Activated T-helper 2 cell treated with anti-CD3 and anti-CD28 coated beads, Interferon-gamma antibody, Interleukin-2, Interleukin-4, amounts not matched to agents 10 μg/mL and 5 μg/mL and 100 μg/mL, durations not matched to agents 14 hours and 24 hours and 36 hours (primary cell): ENCODE data around the gene KDR. TPM values are rescaled to one million over a fixed set of nuclear protein-coding genes. Genes with fewer than 3 reads are reported as not detected.

Source experiments
- DNase-seq: peaks from one replicate; pipeline ENCODE4 v3.0.0; 2021; ENCODE audit warnings: low spot score
- H3K27ac Mint-ChIP-seq: one replicate; pipeline ENCODE4 v1.8.0; 2021; ENCODE audit warnings: mixed read lengths
- H3K27me3 Mint-ChIP-seq: one replicate; pipeline ENCODE4 v1.8.0; 2021; ENCODE audit warnings: low read depth, mixed read lengths
- H3K36me3 Mint-ChIP-seq: one replicate; pipeline ENCODE4 v1.8.0; 2021; ENCODE audit warnings: low read depth, mixed read lengths
- H3K4me1 Mint-ChIP-seq: one replicate; pipeline ENCODE4 v1.8.0; 2021; ENCODE audit warnings: low read depth, mixed read lengths
- H3K4me3 Mint-ChIP-seq: one replicate; pipeline ENCODE4 v1.8.0; 2021; ENCODE audit warnings: low read depth, mild to moderate bottlenecking, moderate library complexity, mixed read lengths
- H3K9me3 Mint-ChIP-seq: one replicate; pipeline ENCODE4 v1.8.0; 2021; ENCODE audit warnings: mixed read lengths
- intact Hi-C: fragments of 100-400 bp; cut with micrococcal nuclease; formaldehyde crosslinking; loops from one replicate; pipeline ENCODE4 v1.15.1; 2023
- total RNA-seq: library from RNA; stranded (reverse); gene quantifications from 2 replicates; pipeline ENCODE4 v1.2.3, GENCODE V29; 2022

Gene KDR
- total RNA-seq, 1 donor from 2014 or later, result not detected

- H3K27ac Mint-ChIP-seq, result no peak overlapping the region
- H3K4me1 Mint-ChIP-seq, result no peaks in the 10 kb centered on the region
- intact Hi-C loops, result no loop called here
- DNase-seq, result no peak
- no peaks in the 10 kb centered on the region for H3K9me3 Mint-ChIP-seq
- no peak overlapping the region for H3K4me3 Mint-ChIP-seq
- H3K27me3 Mint-ChIP-seq, result no peaks in the 10 kb centered on the region
- H3K36me3 Mint-ChIP-seq, result no peaks in the 10 kb centered on the region
These were observed 56.9 kb downstream of the KDR start for GRCh38 chr4:55068522-55068921.

- H3K4me3 Mint-ChIP-seq, result no peak overlapping the region
- peaks cover 4% of the 10 kb centered on the region for H3K9me3 Mint-ChIP-seq
- H3K27ac Mint-ChIP-seq, result no peak overlapping the region
- no peaks in the 10 kb centered on the region for H3K36me3 Mint-ChIP-seq
- no peaks in the 10 kb centered on the region for H3K27me3 Mint-ChIP-seq
- intact Hi-C loops, result no loop called here
- H3K4me1 Mint-ChIP-seq, result no peaks in the 10 kb centered on the region
- DNase-seq, result no peak
These were observed 59.4 kb downstream of the KDR start for GRCh38 chr4:55066018-55066417.

- H3K4me1 Mint-ChIP-seq, result no peaks in the 10 kb centered on the region
These were observed 69.9 kb downstream of the KDR start for GRCh38 chr4:55055529-55055928.

GRCh38 chr4:55051532-55051931 lies 73.9 kb downstream of the KDR start:
- intact Hi-C loops, result no loop called here
- no peaks in the 10 kb centered on the region for H3K4me1 Mint-ChIP-seq
- no peak overlapping the region for H3K4me3 Mint-ChIP-seq
- DNase-seq, result no peak
- no peaks in the 10 kb centered on the region for H3K9me3 Mint-ChIP-seq
- H3K27me3 Mint-ChIP-seq, result no peaks in the 10 kb centered on the region
- H3K36me3 Mint-ChIP-seq, result no peaks in the 10 kb centered on the region
- H3K27ac Mint-ChIP-seq, result no peak overlapping the region

More at GRCh38 chr4:55055529-55055928, 69.9 kb downstream of the KDR start:
- H3K27ac Mint-ChIP-seq, result no peak overlapping the region
- no peaks in the 10 kb centered on the region for H3K9me3 Mint-ChIP-seq
- intact Hi-C loops, result no loop called here
- no peaks in the 10 kb centered on the region for H3K36me3 Mint-ChIP-seq
- no peak for DNase-seq
- no peaks in the 10 kb centered on the region for H3K27me3 Mint-ChIP-seq
- no peak overlapping the region for H3K4me3 Mint-ChIP-seq

GRCh38 chr4:55050418-55050950 lies 74.9 kb downstream of the KDR start:
- Mint-ChIP-seq H3K4me1 (no peaks in the 10 kb centered on the region), H3K36me3 (no peaks in the 10 kb centered on the region), H3K27me3 (no peaks in the 10 kb centered on the region), H3K9me3 (no peaks in the 10 kb centered on the region), H3K27ac (no peak overlapping the region), H3K4me3 (no peak overlapping the region)
- intact Hi-C loops, result no loop called here
- DNase-seq, result no peak

- no peak for DNase-seq
These were observed 87.1 kb downstream of the KDR start for GRCh38 chr4:55038176-55038890.

GRCh38 chr4:55037728-55038127 lies 87.7 kb downstream of the KDR start:
- H3K4me1 Mint-ChIP-seq, result no peaks in the 10 kb centered on the region
- no peak for DNase-seq
- intact Hi-C loops, result no loop called here
- H3K4me3 Mint-ChIP-seq, result no peak overlapping the region
- H3K27me3 Mint-ChIP-seq, result no peaks in the 10 kb centered on the region
- no peaks in the 10 kb centered on the region for H3K36me3 Mint-ChIP-seq
- no peak overlapping the region for H3K27ac Mint-ChIP-seq
- H3K9me3 Mint-ChIP-seq, result peaks cover 6% of the 10 kb centered on the region

More at GRCh38 chr4:55038176-55038890, 87.1 kb downstream of the KDR start:
- Mint-ChIP-seq H3K27ac (no peak overlapping the region), H3K9me3 (peaks cover 6% of the 10 kb centered on the region), H3K36me3 (no peaks in the 10 kb centered on the region), H3K4me1 (no peaks in the 10 kb centered on the region), H3K4me3 (no peak overlapping the region), H3K27me3 (no peaks in the 10 kb centered on the region)
- intact Hi-C loops, result no loop called here

- no peaks in the 10 kb centered on the region for H3K27me3 Mint-ChIP-seq
- no peak overlapping the region for H3K27ac Mint-ChIP-seq
- no peak overlapping the region for H3K4me3 Mint-ChIP-seq
- no peak for DNase-seq
- H3K36me3 Mint-ChIP-seq, result no peaks in the 10 kb centered on the region
- H3K4me1 Mint-ChIP-seq, result no peaks in the 10 kb centered on the region
- intact Hi-C loops, result no loop called here
- no peaks in the 10 kb centered on the region for H3K9me3 Mint-ChIP-seq
These were observed 89.0 kb downstream of the KDR start for GRCh38 chr4:55036405-55036804.

- Mint-ChIP-seq H3K4me3 (no peak overlapping the region), H3K27me3 (no peaks in the 10 kb centered on the region), H3K9me3 (no peaks in the 10 kb centered on the region), H3K4me1 (no peaks in the 10 kb centered on the region), H3K27ac (no peak overlapping the region), H3K36me3 (no peaks in the 10 kb centered on the region)
- intact Hi-C loops, result no loop called here
- no peak for DNase-seq
These were observed 89.5 kb downstream of the KDR start for GRCh38 chr4:55035892-55036291.

DNA sequence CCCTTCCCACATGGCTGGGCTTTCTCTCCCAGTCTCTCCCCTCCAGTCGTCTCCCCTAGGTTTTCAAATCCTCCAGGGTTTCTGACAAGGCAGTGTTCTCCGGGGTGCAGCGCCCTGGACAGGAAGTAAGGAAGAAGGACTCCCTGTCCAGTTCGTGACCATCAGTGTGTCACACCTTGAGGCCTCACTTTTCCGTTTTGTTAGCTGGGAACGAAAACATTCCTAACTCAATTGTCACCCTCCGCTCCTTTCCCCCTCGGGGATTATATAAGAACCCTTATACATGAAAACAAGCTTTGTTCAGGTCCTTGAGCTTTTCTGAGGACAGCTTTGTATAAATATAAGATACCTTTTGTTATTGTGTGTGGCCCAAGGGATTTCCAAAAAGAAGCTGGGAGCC lies 92.1 kb downstream of the KDR start:
- no peaks in the 10 kb centered on the region for H3K36me3 Mint-ChIP-seq
- no peak overlapping the region for H3K4me3 Mint-ChIP-seq
- H3K9me3 Mint-ChIP-seq, result no peaks in the 10 kb centered on the region
- no peak overlapping the region for H3K27ac Mint-ChIP-seq
- no peaks in the 10 kb centered on the region for H3K4me1 Mint-ChIP-seq
- no peak for DNase-seq
- H3K27me3 Mint-ChIP-seq, result no peaks in the 10 kb centered on the region
- intact Hi-C loops, result no loop called here

- intact Hi-C loops, result no loop called here
- no peak overlapping the region for H3K27ac Mint-ChIP-seq
- H3K9me3 Mint-ChIP-seq, result no peaks in the 10 kb centered on the region
- H3K27me3 Mint-ChIP-seq, result no peaks in the 10 kb centered on the region
- no peak overlapping the region for H3K4me3 Mint-ChIP-seq
- no peaks in the 10 kb centered on the region for H3K36me3 Mint-ChIP-seq
- no peaks in the 10 kb centered on the region for H3K4me1 Mint-ChIP-seq
- no peak for DNase-seq
These were observed 92.6 kb downstream of the KDR start for GRCh38 chr4:55032788-55033187.

DNA sequence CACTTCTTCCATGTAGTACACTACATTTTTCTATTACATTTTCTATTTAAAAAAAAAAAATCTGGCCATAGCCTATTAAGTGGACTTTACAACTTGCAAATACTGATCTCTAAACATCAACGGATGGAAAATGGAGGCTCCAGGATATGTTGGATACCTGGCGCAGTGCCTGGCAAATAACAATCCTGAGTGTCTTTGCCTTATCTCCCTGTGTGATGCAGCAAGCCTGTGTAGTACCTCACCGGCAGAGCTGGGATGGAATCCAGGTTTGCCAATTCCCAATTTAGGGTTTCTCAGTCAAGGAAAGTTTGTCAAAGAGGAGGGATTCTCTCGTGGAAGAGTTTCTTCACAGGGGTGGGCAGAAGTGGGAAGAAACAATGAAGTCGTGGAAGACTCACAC lies 93.2 kb downstream of the KDR start:
- Mint-ChIP-seq H3K27me3 (no peaks in the 10 kb centered on the region), H3K27ac (no peak overlapping the region), H3K9me3 (no peaks in the 10 kb centered on the region), H3K36me3 (no peaks in the 10 kb centered on the region), H3K4me1 (no peaks in the 10 kb centered on the region), H3K4me3 (no peak overlapping the region)
- intact Hi-C loops, result no loop called here
- no peak for DNase-seq

DNA sequence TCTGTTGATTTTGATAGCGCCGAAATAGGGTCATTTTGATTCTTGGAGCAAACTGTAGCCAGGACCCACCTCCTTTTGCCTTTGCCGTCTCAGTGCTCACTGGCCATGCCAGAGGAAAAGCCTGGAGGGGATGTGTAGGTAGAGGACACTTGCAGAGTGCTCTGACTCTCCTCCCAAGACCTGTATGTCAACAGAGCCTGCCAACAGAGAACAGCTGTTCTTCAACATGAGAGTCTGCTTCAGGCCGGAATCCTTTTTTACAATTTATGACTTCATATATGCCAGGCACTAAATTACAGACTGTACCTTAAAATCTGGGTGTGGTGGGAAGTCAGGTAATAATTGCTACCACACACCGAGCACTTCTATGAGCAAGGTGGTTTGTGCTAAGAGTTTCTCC lies 94.2 kb downstream of the KDR start:
- Mint-ChIP-seq H3K4me3 (no peak overlapping the region), H3K36me3 (no peaks in the 10 kb centered on the region), H3K9me3 (no peaks in the 10 kb centered on the region), H3K4me1 (no peaks in the 10 kb centered on the region), H3K27ac (no peak overlapping the region), H3K27me3 (no peaks in the 10 kb centered on the region)
- DNase-seq, result no peak
- intact Hi-C loops, result no loop called here
